GM12874 (cell line): ENCODE results near the gene DCST1.

Source experiments
- TF ChIP-seq, protein P1 (sequence below): IDR thresholded peaks from 2 replicates; pipeline ENCODE4 v1.5.1; 2011; ENCODE audit warnings: low read depth, mild to moderate bottlenecking, control low read depth, low read length, moderate library complexity; ENCODE audit not compliant: insufficient read depth

DCST1 gene

DNA sequence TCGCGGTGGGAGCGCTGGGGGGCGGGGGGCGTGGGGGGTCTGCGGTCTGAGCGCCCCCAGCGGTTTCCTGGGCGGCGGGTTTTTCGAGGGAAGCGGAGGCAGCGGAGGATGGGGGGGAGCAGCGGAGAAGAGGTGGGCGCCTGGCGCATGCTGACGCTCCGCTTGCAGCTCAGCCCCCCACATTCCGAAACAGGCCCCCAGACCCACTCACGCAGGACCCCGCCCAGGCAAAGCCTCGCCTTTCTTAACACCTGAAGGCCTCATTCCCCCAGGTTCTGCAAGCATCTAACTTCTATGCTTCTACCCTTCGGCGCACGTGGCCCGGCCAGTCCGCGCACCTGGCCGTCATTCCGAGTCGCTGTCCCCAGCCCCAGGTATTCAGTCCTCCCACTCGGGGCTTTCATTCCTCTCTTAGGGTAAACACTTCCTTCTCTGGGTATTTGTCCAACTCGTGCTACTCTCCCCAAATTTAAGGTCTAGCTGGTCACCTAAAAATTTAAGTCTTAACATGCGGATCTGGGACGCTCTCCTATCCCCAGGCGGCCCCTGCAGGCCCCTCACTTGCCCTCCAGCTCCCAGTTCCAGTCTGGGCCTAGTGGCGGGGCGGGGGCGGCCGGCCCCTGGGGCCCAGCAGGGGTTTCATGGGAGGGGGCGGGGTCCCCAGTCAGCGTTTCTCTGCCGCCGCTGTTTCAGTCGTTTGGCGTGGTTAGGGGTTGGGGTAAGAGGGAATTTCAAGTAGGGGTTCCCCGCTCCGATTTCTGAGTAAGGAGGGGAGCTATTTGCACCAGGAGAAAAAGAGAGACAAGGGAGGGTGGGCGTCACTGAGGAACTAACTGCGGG lies 33.8 kb upstream of the DCST1 start:
- TF ChIP-seq, protein P1, sequence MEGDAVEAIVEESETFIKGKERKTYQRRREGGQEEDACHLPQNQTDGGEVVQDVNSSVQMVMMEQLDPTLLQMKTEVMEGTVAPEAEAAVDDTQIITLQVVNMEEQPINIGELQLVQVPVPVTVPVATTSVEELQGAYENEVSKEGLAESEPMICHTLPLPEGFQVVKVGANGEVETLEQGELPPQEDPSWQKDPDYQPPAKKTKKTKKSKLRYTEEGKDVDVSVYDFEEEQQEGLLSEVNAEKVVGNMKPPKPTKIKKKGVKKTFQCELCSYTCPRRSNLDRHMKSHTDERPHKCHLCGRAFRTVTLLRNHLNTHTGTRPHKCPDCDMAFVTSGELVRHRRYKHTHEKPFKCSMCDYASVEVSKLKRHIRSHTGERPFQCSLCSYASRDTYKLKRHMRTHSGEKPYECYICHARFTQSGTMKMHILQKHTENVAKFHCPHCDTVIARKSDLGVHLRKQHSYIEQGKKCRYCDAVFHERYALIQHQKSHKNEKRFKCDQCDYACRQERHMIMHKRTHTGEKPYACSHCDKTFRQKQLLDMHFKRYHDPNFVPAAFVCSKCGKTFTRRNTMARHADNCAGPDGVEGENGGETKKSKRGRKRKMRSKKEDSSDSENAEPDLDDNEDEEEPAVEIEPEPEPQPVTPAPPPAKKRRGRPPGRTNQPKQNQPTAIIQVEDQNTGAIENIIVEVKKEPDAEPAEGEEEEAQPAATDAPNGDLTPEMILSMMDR: no peak

DNA sequence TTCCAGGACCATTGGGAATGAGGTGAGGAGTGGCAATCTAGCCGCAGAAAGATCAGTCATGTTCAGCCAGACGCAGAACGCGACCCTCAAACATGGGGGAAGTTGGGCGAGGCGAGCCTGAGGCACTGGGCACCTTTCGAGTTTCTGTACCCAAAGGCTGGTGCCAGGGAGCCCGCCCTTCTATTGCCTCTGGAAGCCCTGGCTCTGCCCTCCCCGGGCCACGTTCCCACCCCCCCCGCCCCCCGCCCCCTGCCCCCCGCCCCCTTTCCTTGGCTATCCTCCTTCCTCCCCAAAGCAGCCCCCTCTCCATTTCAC lies 33.3 kb upstream of the DCST1 start:
- TF ChIP-seq, protein P1: no peak

DNA sequence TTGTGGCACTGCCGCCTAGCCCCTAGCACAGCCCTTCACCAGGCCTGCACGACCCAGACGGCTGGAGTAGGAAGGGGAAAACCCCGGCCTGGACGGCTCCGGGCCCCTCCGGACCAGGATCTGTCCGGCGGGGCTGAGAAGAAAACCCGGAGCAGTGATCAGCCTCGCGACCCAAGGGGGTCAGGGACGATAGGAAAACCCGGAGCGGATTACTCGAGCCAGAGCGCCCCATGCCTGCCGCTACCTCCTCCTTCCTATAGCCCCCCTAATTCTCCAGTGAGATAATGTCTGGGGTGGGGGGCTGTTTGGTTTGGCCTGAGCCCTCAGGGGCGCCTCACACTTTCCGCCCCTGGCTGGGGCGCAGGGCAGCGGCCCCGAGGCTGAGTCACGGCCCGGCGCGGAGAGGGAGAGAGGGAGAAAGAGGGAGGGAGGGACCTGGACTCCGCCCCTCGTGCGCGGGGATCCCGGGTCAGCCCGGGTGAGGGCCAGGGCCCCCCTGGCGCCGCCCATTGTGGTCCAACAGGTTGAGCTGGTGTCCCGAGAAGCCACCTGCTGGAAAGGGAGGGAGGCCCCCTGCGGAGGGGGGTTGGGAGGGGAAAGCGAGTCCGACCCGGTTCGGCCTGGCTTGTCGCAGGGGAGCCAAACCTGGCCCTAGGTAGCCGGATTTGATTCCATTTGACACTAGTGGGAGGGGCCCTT lies 32.7 kb upstream of the DCST1 start:
- TF ChIP-seq, protein P1: no peak

DNA sequence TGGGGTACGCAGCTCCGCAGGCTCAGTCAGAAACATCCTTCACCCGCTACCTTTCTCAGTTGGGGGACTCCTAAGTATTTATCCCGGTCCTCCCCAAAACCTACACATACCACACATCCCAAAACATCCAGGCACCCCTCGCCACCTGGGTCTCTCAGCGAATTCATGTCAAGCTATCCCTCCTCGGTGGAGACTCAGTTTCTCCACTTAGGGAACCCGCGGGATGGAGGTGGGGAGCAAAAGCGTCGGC lies 32.3 kb upstream of the DCST1 start:
- TF ChIP-seq, protein P1: no peak

DNA sequence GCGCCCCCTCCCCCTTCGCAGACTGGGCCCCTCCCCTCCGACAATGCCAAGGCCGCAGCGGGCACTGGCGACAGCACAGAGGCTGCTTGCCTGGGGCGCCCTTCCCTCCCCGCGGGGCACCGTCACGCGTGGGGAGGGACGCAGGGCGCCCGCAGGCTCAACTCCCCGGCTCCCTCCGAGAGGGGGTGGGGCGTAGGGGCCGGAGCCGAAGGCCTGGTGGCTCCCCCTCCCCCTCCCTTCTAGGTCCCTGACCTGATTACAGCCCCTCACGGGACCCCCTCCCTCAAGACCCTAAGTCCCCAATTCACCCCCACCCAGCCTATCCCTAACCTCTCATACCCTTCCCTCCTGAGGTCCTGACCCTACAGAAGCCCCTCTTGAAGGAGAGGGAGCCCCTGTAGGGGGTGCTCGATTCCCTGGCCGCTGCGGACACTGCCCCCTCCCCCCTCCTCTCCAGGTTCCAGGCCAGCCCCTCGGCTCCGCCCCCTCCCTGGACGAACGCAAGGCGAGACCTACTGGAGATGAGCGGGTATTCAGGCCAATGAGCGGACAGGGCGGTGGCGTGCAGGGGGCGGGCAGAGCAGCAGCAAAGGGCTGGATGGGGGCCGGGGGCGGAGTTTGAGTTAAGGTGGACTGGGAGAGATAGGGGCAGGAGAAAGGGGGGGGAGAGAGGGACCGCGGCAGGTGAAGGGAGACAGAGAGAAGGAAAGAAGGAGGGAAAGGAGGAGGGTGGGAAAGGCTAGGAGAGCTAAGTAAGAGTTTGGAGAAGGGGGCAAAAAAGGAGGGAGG lies 31.8 kb upstream of the DCST1 start:
- TF ChIP-seq, protein P1: peak; percentile 60

DNA sequence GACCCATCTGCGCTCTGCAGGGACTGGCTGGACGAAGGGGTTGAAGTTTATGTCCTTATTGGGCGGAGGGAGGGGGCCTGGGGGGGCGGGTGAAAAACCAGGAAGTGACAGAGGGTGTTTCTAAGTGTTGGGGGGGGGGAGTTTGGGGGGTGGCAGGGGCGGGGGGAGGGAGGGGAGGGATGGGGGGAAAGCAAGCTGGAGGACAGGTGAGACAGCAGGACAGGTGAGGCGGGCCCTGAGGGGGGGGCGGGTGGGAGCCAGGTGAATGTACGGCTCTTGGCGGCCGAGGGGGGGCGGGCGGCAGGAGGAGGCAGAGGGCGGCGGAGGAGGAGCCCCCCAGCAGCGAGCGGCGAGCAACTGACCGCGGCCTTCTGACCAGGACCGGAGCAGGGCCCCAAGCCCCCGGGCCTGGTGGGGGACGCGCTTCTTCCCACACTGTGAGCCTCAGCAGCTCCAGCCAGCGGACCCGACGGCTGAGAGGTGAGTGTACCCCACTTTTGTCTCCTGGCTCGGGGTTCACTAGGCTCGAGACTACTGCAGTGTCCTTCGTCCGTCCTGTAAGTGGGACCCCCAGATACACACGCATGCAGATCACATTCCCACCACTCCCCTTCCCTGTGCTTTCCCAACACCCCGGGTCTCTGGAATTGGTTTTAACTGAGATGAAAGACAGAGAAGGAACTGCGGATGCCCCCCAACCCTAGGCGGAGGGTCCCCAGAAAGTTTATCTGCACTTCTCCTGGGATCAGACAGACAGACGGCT lies 31.0 kb upstream of the DCST1 start, which contains the start of gene ZBTB7B:
TSS of gene ZBTB7B (plus strand) at position 339 of the 763 bp plus-strand sequence. CDS start 11,859 bp downstream, outside the sequence.
- TF ChIP-seq, protein P1: no peak

DNA sequence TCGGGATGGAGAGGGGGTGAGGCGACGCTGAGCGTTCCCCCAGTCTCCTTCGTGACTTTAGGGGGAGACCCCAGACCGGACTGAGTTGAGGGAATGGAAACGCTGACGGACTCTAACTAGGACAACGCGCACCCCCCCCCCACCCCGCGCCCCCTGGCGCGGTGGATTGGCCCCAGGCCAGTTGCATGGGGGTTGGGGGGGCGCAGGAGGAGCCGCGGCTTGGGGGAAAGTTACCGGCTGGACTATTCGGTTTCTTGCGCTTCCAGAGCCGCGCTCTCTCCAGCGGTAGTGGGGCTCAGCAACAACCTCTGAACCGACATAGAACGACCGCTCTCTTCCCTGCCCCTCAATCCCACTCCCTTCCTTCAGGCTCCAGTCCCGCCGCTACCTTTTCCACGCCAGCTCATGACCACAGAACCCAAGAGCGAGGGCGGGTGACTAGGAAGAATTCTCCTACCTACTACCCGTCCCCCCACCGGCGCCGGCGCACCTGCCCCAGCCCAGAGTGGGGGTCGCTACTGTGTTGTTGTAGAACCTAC lies 30.3 kb upstream of the DCST1 start:
- TF ChIP-seq, protein P1: no peak
